WTC11 (cell line): ENCODE data around the gene DUT. TPM values are rescaled to one million over a fixed set of nuclear protein-coding genes. Genes with fewer than 3 reads are reported as not detected.

ENCODE experiments used
- CBFB ChIP-seq: sonication (generic); formaldehyde crosslinking; IDR thresholded peaks from 2 replicates; pipeline ENCODE4 v1.8.1; 2022; ENCODE audit warnings: mild to moderate bottlenecking, low read depth, missing genetic modification reagents
- CREB1 ChIP-seq: sonication (generic); formaldehyde crosslinking; IDR thresholded peaks from 2 replicates; pipeline ENCODE4 v1.8.0; 2023; ENCODE audit warnings: mild to moderate bottlenecking, missing genetic modification reagents
- EMX1 ChIP-seq: fragments of 250-450 bp; sonication (Bioruptor Pico); IDR thresholded peaks from 2 replicates; pipeline ENCODE4 v1.8.0; 2021; ENCODE audit warnings: mild to moderate bottlenecking
- ETV6 ChIP-seq: sonication (generic); formaldehyde crosslinking; IDR thresholded peaks from 2 replicates; pipeline ENCODE4 v1.8.1; 2022; ENCODE audit warnings: mild to moderate bottlenecking, missing genetic modification reagents
- GABPB1 ChIP-seq: sonication (generic); formaldehyde crosslinking; IDR thresholded peaks from 2 replicates; pipeline ENCODE4 v1.8.1; 2023; ENCODE audit warnings: mild to moderate bottlenecking, missing genetic modification reagents
- NR1H2 ChIP-seq: sonication (generic); formaldehyde crosslinking; IDR thresholded peaks from 2 replicates; pipeline ENCODE4 v1.9.0; 2021; ENCODE audit warnings: mild to moderate bottlenecking, moderate library complexity, missing genetic modification reagents
- NR2C2 ChIP-seq: sonication (generic); formaldehyde crosslinking; IDR thresholded peaks from 2 replicates; pipeline ENCODE4 v1.8.0; 2022; ENCODE audit warnings: mild to moderate bottlenecking, missing genetic modification reagents
- PRRX2 ChIP-seq: fragments of 250-450 bp; sonication (Bioruptor Pico); IDR thresholded peaks from 2 replicates; pipeline ENCODE4 v1.8.0; 2021; ENCODE audit warnings: mild to moderate bottlenecking
- SMAD3 ChIP-seq: sonication (generic); formaldehyde crosslinking; IDR thresholded peaks from 2 replicates; pipeline ENCODE4 v1.8.0; 2022; ENCODE audit warnings: missing genetic modification reagents, mild to moderate bottlenecking, borderline replicate concordance
- ZNF138 ChIP-seq: sonication (generic); formaldehyde crosslinking; conservative IDR thresholded peaks from 2 replicates; pipeline ENCODE4 v1.8.1; 2022; ENCODE audit warnings: mild to moderate bottlenecking, moderate library complexity, missing genetic modification reagents
- ZNF263 ChIP-seq: sonication (generic); formaldehyde crosslinking; IDR thresholded peaks from 2 replicates; pipeline ENCODE4 v1.8.1; 2022; ENCODE audit warnings: low read depth, mild to moderate bottlenecking, moderate library complexity, missing genetic modification reagents
- total RNA-seq: library from RNA; stranded (reverse); gene quantifications from 3 replicates; pipeline ENCODE4 v1.2.3, GENCODE V29; 2021
- TF ChIP-seq, protein P1 (sequence below): sonication (generic); formaldehyde crosslinking; IDR thresholded peaks from 2 replicates; pipeline ENCODE4 v1.8.1; 2023; ENCODE audit warnings: mild to moderate bottlenecking, missing genetic modification reagents, borderline replicate concordance
- TF ChIP-seq, protein P2 (sequence below): sonication (generic); formaldehyde crosslinking; IDR thresholded peaks from 2 replicates; pipeline ENCODE4 v1.8.1; 2022; ENCODE audit warnings: mild to moderate bottlenecking, missing genetic modification reagents, moderate library complexity, borderline replicate concordance
- TF ChIP-seq, protein P3 (sequence below): sonication (generic); formaldehyde crosslinking; IDR thresholded peaks from 2 replicates; pipeline ENCODE4 v1.8.1; 2023; ENCODE audit warnings: mild to moderate bottlenecking, missing genetic modification reagents, moderate library complexity
- TF ChIP-seq, protein P4 (sequence below): sonication (generic); formaldehyde crosslinking; IDR thresholded peaks from 2 replicates; pipeline ENCODE4 v1.8.1; 2023; ENCODE audit warnings: mild to moderate bottlenecking, moderate library complexity, missing genetic modification reagents
- TF ChIP-seq, protein P5 (sequence below): sonication (generic); formaldehyde crosslinking; IDR thresholded peaks from 2 replicates; pipeline ENCODE4 v1.8.0; 2022; ENCODE audit warnings: mild to moderate bottlenecking, missing genetic modification reagents
- TF ChIP-seq, protein P6 (sequence below): fragments of 250-450 bp; sonication (Bioruptor Pico); conservative IDR thresholded peaks from 2 replicates; pipeline ENCODE4 v1.9.0; 2021; ENCODE audit warnings: mild to moderate bottlenecking
- TF ChIP-seq, protein P7 (sequence below): sonication (generic); formaldehyde crosslinking; IDR thresholded peaks from 2 replicates; pipeline ENCODE4 v1.8.0; 2022; ENCODE audit warnings: mild to moderate bottlenecking, missing genetic modification reagents
- TF ChIP-seq, protein P8 (sequence below): sonication (generic); formaldehyde crosslinking; IDR thresholded peaks from 2 replicates; pipeline ENCODE4 v1.8.0; 2022; ENCODE audit warnings: missing genetic modification reagents
- TF ChIP-seq, protein P9 (sequence below): sonication (generic); formaldehyde crosslinking; IDR thresholded peaks from 2 replicates; pipeline ENCODE4 v1.8.0; 2023; ENCODE audit warnings: missing genetic modification reagents

DUT gene
- total RNA-seq, 1 experiment from 2014 or later, result 204 TPM

DNA sequence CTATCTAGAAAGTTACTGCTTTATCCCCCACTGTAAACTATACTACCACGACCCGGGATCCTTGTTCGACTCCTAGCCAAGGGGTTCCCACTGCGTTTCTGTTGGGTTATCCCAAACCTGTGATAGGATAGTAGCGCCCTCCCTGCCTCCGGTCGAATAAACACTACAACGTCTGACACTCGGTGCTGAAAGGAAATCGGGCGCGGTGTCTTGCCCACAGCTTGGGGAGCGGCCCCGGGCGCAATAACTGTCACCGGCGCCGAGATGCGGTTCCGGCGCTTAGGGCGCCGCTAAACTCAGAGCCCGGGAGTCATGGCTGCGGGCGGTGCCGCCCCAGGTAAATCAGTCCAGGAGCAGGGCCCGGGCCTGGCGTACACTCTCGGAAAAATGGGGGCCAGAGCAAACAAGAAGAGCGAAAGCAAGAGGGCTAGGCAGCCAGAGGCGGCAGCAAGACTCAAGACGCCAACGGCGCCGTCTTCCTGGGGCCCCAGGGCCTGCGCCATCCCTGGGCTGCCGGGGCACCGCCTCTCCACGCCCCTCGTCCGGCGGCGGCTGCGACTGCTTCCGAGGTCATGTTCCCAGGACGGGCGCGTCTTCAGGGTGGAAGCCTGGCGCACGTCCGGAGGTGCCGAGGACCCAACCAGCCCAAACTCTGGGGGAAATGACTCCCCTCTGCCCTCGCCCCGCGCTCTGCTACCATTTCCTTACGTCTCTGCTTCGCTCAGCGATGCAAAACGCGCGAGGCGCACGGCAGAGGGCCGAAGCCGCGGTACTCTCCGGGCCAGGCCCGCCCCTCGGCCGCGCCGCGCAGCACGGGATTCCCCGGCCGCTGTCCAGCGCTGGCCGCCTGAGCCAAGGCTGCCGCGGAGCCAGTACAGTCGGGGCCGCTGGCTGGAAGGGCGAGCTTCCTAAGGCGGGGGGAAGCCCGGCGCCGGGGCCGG, at the start of gene DUT (continued):
- TF ChIP-seq, protein P1, sequence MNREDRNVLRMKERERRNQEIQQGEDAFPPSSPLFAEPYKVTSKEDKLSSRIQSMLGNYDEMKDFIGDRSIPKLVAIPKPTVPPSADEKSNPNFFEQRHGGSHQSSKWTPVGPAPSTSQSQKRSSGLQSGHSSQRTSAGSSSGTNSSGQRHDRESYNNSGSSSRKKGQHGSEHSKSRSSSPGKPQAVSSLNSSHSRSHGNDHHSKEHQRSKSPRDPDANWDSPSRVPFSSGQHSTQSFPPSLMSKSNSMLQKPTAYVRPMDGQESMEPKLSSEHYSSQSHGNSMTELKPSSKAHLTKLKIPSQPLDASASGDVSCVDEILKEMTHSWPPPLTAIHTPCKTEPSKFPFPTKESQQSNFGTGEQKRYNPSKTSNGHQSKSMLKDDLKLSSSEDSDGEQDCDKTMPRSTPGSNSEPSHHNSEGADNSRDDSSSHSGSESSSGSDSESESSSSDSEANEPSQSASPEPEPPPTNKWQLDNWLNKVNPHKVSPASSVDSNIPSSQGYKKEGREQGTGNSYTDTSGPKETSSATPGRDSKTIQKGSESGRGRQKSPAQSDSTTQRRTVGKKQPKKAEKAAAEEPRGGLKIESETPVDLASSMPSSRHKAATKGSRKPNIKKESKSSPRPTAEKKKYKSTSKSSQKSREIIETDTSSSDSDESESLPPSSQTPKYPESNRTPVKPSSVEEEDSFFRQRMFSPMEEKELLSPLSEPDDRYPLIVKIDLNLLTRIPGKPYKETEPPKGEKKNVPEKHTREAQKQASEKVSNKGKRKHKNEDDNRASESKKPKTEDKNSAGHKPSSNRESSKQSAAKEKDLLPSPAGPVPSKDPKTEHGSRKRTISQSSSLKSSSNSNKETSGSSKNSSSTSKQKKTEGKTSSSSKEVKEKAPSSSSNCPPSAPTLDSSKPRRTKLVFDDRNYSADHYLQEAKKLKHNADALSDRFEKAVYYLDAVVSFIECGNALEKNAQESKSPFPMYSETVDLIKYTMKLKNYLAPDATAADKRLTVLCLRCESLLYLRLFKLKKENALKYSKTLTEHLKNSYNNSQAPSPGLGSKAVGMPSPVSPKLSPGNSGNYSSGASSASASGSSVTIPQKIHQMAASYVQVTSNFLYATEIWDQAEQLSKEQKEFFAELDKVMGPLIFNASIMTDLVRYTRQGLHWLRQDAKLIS (CRISPR knock-in tag), result no peak
- TF ChIP-seq, protein P2, sequence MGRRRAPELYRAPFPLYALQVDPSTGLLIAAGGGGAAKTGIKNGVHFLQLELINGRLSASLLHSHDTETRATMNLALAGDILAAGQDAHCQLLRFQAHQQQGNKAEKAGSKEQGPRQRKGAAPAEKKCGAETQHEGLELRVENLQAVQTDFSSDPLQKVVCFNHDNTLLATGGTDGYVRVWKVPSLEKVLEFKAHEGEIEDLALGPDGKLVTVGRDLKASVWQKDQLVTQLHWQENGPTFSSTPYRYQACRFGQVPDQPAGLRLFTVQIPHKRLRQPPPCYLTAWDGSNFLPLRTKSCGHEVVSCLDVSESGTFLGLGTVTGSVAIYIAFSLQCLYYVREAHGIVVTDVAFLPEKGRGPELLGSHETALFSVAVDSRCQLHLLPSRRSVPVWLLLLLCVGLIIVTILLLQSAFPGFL (CRISPR knock-in tag), result no peak
- TF ChIP-seq, protein P3, sequence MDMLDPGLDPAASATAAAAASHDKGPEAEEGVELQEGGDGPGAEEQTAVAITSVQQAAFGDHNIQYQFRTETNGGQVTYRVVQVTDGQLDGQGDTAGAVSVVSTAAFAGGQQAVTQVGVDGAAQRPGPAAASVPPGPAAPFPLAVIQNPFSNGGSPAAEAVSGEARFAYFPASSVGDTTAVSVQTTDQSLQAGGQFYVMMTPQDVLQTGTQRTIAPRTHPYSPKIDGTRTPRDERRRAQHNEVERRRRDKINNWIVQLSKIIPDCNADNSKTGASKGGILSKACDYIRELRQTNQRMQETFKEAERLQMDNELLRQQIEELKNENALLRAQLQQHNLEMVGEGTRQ (CRISPR knock-in tag), result peak; percentile 24; the same call in 1 of the 2 replicates
- TF ChIP-seq PRRX2 (CRISPR knock-in tag), result no peak
- TF ChIP-seq, protein P4, sequence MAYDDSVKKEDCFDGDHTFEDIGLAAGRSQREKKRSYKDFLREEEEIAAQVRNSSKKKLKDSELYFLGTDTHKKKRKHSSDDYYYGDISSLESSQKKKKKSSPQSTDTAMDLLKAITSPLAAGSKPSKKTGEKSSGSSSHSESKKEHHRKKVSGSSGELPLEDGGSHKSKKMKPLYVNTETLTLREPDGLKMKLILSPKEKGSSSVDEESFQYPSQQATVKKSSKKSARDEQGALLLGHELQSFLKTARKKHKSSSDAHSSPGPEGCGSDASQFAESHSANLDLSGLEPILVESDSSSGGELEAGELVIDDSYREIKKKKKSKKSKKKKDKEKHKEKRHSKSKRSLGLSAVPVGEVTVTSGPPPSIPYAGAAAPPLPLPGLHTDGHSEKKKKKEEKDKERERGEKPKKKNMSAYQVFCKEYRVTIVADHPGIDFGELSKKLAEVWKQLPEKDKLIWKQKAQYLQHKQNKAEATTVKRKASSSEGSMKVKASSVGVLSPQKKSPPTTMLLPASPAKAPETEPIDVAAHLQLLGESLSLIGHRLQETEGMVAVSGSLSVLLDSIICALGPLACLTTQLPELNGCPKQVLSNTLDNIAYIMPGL, result peak; percentile 71; the same call in 1 of the 2 replicates
- TF ChIP-seq, protein P5, sequence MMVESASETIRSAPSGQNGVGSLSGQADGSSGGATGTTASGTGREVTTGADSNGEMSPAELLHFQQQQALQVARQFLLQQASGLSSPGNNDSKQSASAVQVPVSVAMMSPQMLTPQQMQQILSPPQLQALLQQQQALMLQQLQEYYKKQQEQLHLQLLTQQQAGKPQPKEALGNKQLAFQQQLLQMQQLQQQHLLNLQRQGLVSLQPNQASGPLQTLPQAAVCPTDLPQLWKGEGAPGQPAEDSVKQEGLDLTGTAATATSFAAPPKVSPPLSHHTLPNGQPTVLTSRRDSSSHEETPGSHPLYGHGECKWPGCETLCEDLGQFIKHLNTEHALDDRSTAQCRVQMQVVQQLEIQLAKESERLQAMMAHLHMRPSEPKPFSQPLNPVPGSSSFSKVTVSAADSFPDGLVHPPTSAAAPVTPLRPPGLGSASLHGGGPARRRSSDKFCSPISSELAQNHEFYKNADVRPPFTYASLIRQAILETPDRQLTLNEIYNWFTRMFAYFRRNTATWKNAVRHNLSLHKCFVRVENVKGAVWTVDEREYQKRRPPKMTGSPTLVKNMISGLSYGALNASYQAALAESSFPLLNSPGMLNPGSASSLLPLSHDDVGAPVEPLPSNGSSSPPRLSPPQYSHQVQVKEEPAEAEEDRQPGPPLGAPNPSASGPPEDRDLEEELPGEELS, result peak; percentile 30; the same call in 1 of the 2 replicates
- peak; percentile 55 for TF ChIP-seq SMAD3 (CRISPR knock-in tag)
- 0 out of 2 replicates have a peak, but pooled peaks have one; percentile 35 for TF ChIP-seq ZNF138
- no peak for TF ChIP-seq CBFB (CRISPR knock-in tag)
- peak; percentile 89 for TF ChIP-seq ETV6 (CRISPR knock-in tag)
- no peak for TF ChIP-seq CREB1 (CRISPR knock-in tag)
- no peak for TF ChIP-seq ZNF263 (CRISPR knock-in tag)
- TF ChIP-seq, protein P6, sequence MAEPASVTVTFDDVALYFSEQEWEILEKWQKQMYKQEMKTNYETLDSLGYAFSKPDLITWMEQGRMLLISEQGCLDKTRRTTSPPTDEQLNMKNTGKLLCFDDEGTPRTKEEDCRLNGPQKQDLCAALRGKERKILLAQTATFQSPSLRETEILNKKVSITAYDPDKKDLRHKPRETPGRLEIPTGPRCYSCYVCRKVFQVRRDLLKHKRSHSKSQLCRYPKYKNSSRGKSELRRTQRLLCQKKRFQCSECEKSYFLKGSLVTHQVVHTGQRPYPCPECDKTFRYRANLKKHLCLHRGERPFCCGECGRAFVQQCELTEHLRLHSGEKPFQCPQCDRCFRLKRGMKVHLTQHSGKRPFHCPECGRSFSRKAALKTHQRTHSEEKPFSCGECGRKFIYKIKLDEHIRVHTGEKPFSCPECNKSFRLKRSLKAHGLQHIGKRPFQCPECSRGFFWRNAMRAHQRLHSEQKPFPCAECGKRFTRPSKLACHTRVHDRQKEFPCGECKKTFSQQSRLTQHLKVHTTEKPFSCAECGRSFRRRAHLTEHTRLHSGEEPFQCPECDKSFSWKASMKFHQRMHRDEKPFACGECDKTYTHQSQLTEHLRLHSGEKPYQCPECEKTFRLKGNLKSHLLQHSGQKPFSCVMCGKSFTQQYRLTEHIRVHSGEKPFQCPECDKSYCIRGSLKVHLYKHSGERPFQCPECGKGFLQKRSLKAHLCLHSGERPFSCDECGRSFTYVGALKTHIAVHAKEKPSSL (CRISPR knock-in tag), result no peak
- TF ChIP-seq, protein P7, sequence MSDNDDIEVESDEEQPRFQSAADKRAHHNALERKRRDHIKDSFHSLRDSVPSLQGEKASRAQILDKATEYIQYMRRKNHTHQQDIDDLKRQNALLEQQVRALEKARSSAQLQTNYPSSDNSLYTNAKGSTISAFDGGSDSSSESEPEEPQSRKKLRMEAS (CRISPR knock-in tag), result peak; percentile 72
- TF ChIP-seq GABPB1, result 0 out of 2 replicates have a peak, but pooled peaks have one; percentile 38
- no peak for TF ChIP-seq EMX1
- TF ChIP-seq NR2C2 (CRISPR knock-in tag), result peak; percentile 78; the same call in 1 of the 2 replicates
- TF ChIP-seq NR1H2 (CRISPR knock-in tag), result no peak
- TF ChIP-seq, protein P8, sequence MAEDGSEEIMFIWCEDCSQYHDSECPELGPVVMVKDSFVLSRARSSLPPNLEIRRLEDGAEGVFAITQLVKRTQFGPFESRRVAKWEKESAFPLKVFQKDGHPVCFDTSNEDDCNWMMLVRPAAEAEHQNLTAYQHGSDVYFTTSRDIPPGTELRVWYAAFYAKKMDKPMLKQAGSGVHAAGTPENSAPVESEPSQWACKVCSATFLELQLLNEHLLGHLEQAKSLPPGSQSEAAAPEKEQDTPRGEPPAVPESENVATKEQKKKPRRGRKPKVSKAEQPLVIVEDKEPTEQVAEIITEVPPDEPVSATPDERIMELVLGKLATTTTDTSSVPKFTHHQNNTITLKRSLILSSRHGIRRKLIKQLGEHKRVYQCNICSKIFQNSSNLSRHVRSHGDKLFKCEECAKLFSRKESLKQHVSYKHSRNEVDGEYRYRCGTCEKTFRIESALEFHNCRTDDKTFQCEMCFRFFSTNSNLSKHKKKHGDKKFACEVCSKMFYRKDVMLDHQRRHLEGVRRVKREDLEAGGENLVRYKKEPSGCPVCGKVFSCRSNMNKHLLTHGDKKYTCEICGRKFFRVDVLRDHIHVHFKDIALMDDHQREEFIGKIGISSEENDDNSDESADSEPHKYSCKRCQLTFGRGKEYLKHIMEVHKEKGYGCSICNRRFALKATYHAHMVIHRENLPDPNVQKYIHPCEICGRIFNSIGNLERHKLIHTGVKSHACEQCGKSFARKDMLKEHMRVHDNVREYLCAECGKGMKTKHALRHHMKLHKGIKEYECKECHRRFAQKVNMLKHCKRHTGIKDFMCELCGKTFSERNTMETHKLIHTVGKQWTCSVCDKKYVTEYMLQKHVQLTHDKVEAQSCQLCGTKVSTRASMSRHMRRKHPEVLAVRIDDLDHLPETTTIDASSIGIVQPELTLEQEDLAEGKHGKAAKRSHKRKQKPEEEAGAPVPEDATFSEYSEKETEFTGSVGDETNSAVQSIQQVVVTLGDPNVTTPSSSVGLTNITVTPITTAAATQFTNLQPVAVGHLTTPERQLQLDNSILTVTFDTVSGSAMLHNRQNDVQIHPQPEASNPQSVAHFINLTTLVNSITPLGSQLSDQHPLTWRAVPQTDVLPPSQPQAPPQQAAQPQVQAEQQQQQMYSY (CRISPR knock-in tag), result 0 out of 2 replicates have a peak, but pooled peaks have one; percentile 34
- TF ChIP-seq, protein P9, sequence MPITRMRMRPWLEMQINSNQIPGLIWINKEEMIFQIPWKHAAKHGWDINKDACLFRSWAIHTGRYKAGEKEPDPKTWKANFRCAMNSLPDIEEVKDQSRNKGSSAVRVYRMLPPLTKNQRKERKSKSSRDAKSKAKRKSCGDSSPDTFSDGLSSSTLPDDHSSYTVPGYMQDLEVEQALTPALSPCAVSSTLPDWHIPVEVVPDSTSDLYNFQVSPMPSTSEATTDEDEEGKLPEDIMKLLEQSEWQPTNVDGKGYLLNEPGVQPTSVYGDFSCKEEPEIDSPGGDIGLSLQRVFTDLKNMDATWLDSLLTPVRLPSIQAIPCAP, result peak; percentile 21; the same call in 1 of the 2 replicates
